Measurements from ENCODE around the gene WDFY2.

The WDFY2 gene

GRCh38 chr13:51583469-51583874, 790 bp upstream of the WDFY2 start:
- Histone ChIP-seq H3K4me3 (ENCODE audit: low read length, poor library complexity, severe bottlenecking) (peak overlapping the region; percentile 92), H2AFZ (ENCODE audit: low read length) (peak overlapping the region; percentile 94), H3K4me1 (ENCODE audit: insufficient read depth, low read length, poor library complexity, severe bottlenecking) (peaks cover 38% of the 10 kb centered on the region), H3K79me2 (ENCODE audit: insufficient read depth, low read length) (peaks cover 37% of the 10 kb centered on the region), H4K20me1 (ENCODE audit: insufficient read depth, low read length, poor library complexity, severe bottlenecking) (peaks cover 26% of the 10 kb centered on the region), H3K36me3 (ENCODE audit: insufficient read depth, low read length) (no peaks in the 10 kb centered on the region), H3K9me3 (ENCODE audit: insufficient read depth, low read depth, low read length) (no peaks in the 10 kb centered on the region), H3K9me2 (replicated peaks; ENCODE audit: low read depth, low read length) (no peaks in the 10 kb centered on the region), H3K27me3 (ENCODE audit: insufficient read depth, low read length, poor library complexity, severe bottlenecking) (peaks cover 19% of the 10 kb centered on the region), H3K4me2 (ENCODE audit: low read depth, low read length, poor library complexity, severe bottlenecking) (peak overlapping the region; percentile 81), H3F3A (ENCODE audit: low read depth) (no peaks in the 10 kb centered on the region), H3K9ac (ENCODE audit: low read depth, low read length, poor library complexity, severe bottlenecking) (peak overlapping the region; percentile 88)
- no peak for TF ChIP-seq EZH2phosphoT487 (IDR thresholded peaks at IDR 0.05; ENCODE audit: borderline replicate concordance)
- TF ChIP-seq, protein P1, sequence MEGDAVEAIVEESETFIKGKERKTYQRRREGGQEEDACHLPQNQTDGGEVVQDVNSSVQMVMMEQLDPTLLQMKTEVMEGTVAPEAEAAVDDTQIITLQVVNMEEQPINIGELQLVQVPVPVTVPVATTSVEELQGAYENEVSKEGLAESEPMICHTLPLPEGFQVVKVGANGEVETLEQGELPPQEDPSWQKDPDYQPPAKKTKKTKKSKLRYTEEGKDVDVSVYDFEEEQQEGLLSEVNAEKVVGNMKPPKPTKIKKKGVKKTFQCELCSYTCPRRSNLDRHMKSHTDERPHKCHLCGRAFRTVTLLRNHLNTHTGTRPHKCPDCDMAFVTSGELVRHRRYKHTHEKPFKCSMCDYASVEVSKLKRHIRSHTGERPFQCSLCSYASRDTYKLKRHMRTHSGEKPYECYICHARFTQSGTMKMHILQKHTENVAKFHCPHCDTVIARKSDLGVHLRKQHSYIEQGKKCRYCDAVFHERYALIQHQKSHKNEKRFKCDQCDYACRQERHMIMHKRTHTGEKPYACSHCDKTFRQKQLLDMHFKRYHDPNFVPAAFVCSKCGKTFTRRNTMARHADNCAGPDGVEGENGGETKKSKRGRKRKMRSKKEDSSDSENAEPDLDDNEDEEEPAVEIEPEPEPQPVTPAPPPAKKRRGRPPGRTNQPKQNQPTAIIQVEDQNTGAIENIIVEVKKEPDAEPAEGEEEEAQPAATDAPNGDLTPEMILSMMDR (conservative IDR thresholded peaks at IDR 0.05; ENCODE audit: low read length), result no peak

GRCh38 chr13:51584731-51585672, 740 bp downstream of the WDFY2 start:
- H3K9me2 ChIP-seq (replicated peaks; ENCODE audit: low read depth, low read length), result no peaks in the 10 kb centered on the region
- peak overlapping the region; percentile 80 for H3K4me2 ChIP-seq (ENCODE audit: low read depth, low read length, poor library complexity, severe bottlenecking)
- H3K27me3 ChIP-seq (ENCODE audit: insufficient read depth, low read length, poor library complexity, severe bottlenecking), result peaks cover 14% of the 10 kb centered on the region
- no peaks in the 10 kb centered on the region for H3K36me3 ChIP-seq (ENCODE audit: insufficient read depth, low read length)
- peaks cover 53% of the 10 kb centered on the region for H3K79me2 ChIP-seq (ENCODE audit: insufficient read depth, low read length)
- no peaks in the 10 kb centered on the region for H3K9me3 ChIP-seq (ENCODE audit: insufficient read depth, low read depth, low read length)
- H3K4me3 ChIP-seq (ENCODE audit: low read length, poor library complexity, severe bottlenecking), result peak overlapping the region; percentile 92
- peak overlapping the region; percentile 96 for H2AFZ ChIP-seq (ENCODE audit: low read length)
- H3K9ac ChIP-seq (ENCODE audit: low read depth, low read length, poor library complexity, severe bottlenecking), result peak overlapping the region; percentile 88
- peaks cover 53% of the 10 kb centered on the region for H3K4me1 ChIP-seq (ENCODE audit: insufficient read depth, low read length, poor library complexity, severe bottlenecking)
- TF ChIP-seq, protein P1 (conservative IDR thresholded peaks at IDR 0.05; ENCODE audit: low read length), result peak; percentile 10
- TF ChIP-seq EZH2phosphoT487 (IDR thresholded peaks at IDR 0.05; ENCODE audit: borderline replicate concordance), result no peak
- H3F3A ChIP-seq (ENCODE audit: low read depth), result no peaks in the 10 kb centered on the region
- peaks cover 29% of the 10 kb centered on the region for H4K20me1 ChIP-seq (ENCODE audit: insufficient read depth, low read length, poor library complexity, severe bottlenecking)

DNA sequence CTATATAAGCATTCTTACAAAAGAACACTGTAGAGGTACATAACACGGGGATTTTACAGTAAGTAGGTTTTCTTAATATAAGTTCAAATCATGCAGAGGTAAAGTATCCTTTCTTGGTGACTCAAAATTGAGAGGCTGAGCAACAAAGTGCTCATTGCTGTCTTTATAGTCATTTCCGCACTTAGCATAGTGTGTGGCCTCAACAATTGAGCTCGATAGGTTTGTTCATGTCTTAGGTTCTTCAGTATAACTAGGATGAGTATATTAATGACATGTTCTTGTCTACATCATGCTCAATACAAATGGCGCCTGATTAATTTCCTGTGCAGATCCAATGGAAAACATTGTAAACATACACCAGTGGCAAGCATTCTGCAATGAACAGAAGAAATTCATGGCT, 1.4 kb downstream of the WDFY2 start:
- Histone ChIP-seq H3K36me3 (ENCODE audit: insufficient read depth, low read length) (no peaks in the 10 kb centered on the region), H3K4me2 (ENCODE audit: low read depth, low read length, poor library complexity, severe bottlenecking) (peak overlapping the region; percentile 80), H3F3A (ENCODE audit: low read depth) (no peaks in the 10 kb centered on the region), H3K79me2 (ENCODE audit: insufficient read depth, low read length) (peaks cover 60% of the 10 kb centered on the region), H3K9me2 (replicated peaks; ENCODE audit: low read depth, low read length) (no peaks in the 10 kb centered on the region), H3K9me3 (ENCODE audit: insufficient read depth, low read depth, low read length) (no peaks in the 10 kb centered on the region), H3K9ac (ENCODE audit: low read depth, low read length, poor library complexity, severe bottlenecking) (peak overlapping the region; percentile 88), H3K4me3 (ENCODE audit: low read length, poor library complexity, severe bottlenecking) (peak overlapping the region; percentile 92), H2AFZ (ENCODE audit: low read length) (no peak overlapping the region), H4K20me1 (ENCODE audit: insufficient read depth, low read length, poor library complexity, severe bottlenecking) (peaks cover 29% of the 10 kb centered on the region), H3K27me3 (ENCODE audit: insufficient read depth, low read length, poor library complexity, severe bottlenecking) (peaks cover 14% of the 10 kb centered on the region), H3K4me1 (ENCODE audit: insufficient read depth, low read length, poor library complexity, severe bottlenecking) (peaks cover 60% of the 10 kb centered on the region)
- TF ChIP-seq EZH2phosphoT487 (IDR thresholded peaks at IDR 0.05; ENCODE audit: borderline replicate concordance), result no peak
- TF ChIP-seq, protein P1 (conservative IDR thresholded peaks at IDR 0.05; ENCODE audit: low read length), result no peak
